H9 (cell line): ENCODE results near the gene RHBDD1. TPM values are rescaled to one million over a fixed set of nuclear protein-coding genes. Genes with fewer than 3 reads are reported as not detected.

Experiments
- DNase-seq: peaks from one replicate; pipeline ENCODE4 v3.0.0-alpha.2; 2017
- H2AFZ ChIP-seq: one replicate; pipeline ENCODE4 v1.6.1; 2013; ENCODE audit warnings: mild to moderate bottlenecking, low read length, control low read depth, moderate library complexity
- H2AK5ac ChIP-seq: 2 replicates; pipeline ENCODE4 v1.6.1; 2013; ENCODE audit warnings: low read length, control low read depth, mixed read lengths; ENCODE audit not compliant: insufficient read length
- H2BK120ac ChIP-seq: one replicate; pipeline ENCODE4 v1.6.1; 2013; ENCODE audit warnings: low read depth, mild to moderate bottlenecking, low read length, control low read depth, inconsistent platforms; ENCODE audit not compliant: poor library complexity, severe bottlenecking
- H2BK12ac ChIP-seq: 2 replicates; pipeline ENCODE4 v1.6.1; 2013; ENCODE audit warnings: low read length, control low read depth, mixed read lengths, low read depth; ENCODE audit not compliant: insufficient read length
- H2BK15ac ChIP-seq: 2 replicates; pipeline ENCODE4 v1.6.1; 2013; ENCODE audit warnings: low read depth, low read length, control low read depth
- H2BK20ac ChIP-seq: one replicate; pipeline ENCODE4 v1.6.1; 2013; ENCODE audit warnings: low read depth, mild to moderate bottlenecking, low read length, control low read depth, inconsistent platforms; ENCODE audit not compliant: poor library complexity, severe bottlenecking
- H2BK5ac ChIP-seq: 2 replicates; pipeline ENCODE4 v1.6.1; 2013; ENCODE audit warnings: low read length, control low read depth, mixed read lengths; ENCODE audit not compliant: insufficient read length
- H3K14ac ChIP-seq: 2 replicates; pipeline ENCODE4 v1.6.1; 2013; ENCODE audit warnings: low read length, control low read depth; ENCODE audit not compliant: insufficient read depth
- H3K18ac ChIP-seq: 2 replicates; pipeline ENCODE4 v1.6.1; 2013; ENCODE audit warnings: low read depth, mild to moderate bottlenecking, mixed read lengths, low read length, control low read depth; ENCODE audit not compliant: insufficient read length
- H3K23ac ChIP-seq: 2 replicates; pipeline ENCODE4 v1.6.1; 2013; ENCODE audit warnings: low read length, control low read depth, mixed read lengths, low read depth; ENCODE audit not compliant: insufficient read length
- H3K23me2 ChIP-seq: 2 replicates; pipeline ENCODE4 v1.6.1; 2013; ENCODE audit warnings: low read depth, mild to moderate bottlenecking, mixed read lengths, low read length, control low read depth; ENCODE audit not compliant: insufficient read length, poor library complexity, severe bottlenecking
- H3K27ac ChIP-seq: 2 replicates; pipeline ENCODE4 v1.5.1; 2013; ENCODE audit warnings: low read length, control low read depth, mixed read lengths, low read depth; ENCODE audit not compliant: insufficient read length
- H3K27me3 ChIP-seq: 2 replicates; pipeline ENCODE4 v1.6.1; 2013; ENCODE audit warnings: low read length, control low read depth, inconsistent platforms; ENCODE audit not compliant: insufficient read depth
- H3K4ac ChIP-seq: 2 replicates; pipeline ENCODE4 v1.6.1; 2013; ENCODE audit warnings: low read depth, mild to moderate bottlenecking, control low read depth, inconsistent platforms, low read length, moderate library complexity
- H3K4me1 ChIP-seq: 2 replicates; pipeline ENCODE4 v1.6.1; 2013; ENCODE audit warnings: low read length, control low read depth, inconsistent platforms; ENCODE audit not compliant: insufficient read depth
- H3K4me2 ChIP-seq: 2 replicates; pipeline ENCODE4 v1.6.1; 2013; ENCODE audit warnings: low read length, control low read depth, mixed read lengths; ENCODE audit not compliant: insufficient read length, insufficient read depth
- H3K56ac ChIP-seq: 2 replicates; pipeline ENCODE4 v1.6.1; 2013; ENCODE audit warnings: low read depth, mild to moderate bottlenecking, mixed read lengths, low read length, control low read depth; ENCODE audit not compliant: insufficient read length
- H3K79me1 ChIP-seq: 2 replicates; pipeline ENCODE4 v1.6.1; 2013; ENCODE audit warnings: low read depth, mild to moderate bottlenecking, moderate library complexity, low read length, control low read depth, inconsistent platforms; ENCODE audit not compliant: insufficient read depth, poor library complexity, severe bottlenecking
- H3K79me2 ChIP-seq: 2 replicates; pipeline ENCODE4 v1.6.1; 2013; ENCODE audit warnings: low read length, control low read depth, inconsistent platforms; ENCODE audit not compliant: insufficient read depth
- H3K9ac ChIP-seq: 2 replicates; pipeline ENCODE4 v1.6.1; 2013; ENCODE audit warnings: low read length, control low read depth, mixed read lengths; ENCODE audit not compliant: insufficient read length; ENCODE audit errors: extremely low read depth
- H3K9me3 ChIP-seq: one replicate; pipeline ENCODE4 v1.6.1; 2013; ENCODE audit warnings: low read depth, low read length, inconsistent platforms; ENCODE audit not compliant: control insufficient read depth
- H3T11ph ChIP-seq: one replicate; pipeline ENCODE4 v1.6.1; 2013; ENCODE audit warnings: mild to moderate bottlenecking, low read length, control low read depth, inconsistent platforms
- H4K20me1 ChIP-seq: one replicate; pipeline ENCODE4 v1.6.1; 2013; ENCODE audit not compliant: control insufficient read depth, insufficient read length, insufficient read depth
- H4K5ac ChIP-seq: 2 replicates; pipeline ENCODE4 v1.6.1; 2013; ENCODE audit warnings: low read depth, mild to moderate bottlenecking, mixed read lengths, low read length, control low read depth; ENCODE audit not compliant: insufficient read length
- H4K8ac ChIP-seq: replicated peaks from 2 replicates; pipeline ENCODE4 v1.6.1; 2013; ENCODE audit warnings: low read length, control low read depth, mixed read lengths, low read depth; ENCODE audit not compliant: insufficient read length
- H4K91ac ChIP-seq: 2 replicates; pipeline ENCODE4 v1.6.1; 2013; ENCODE audit warnings: low read depth, mild to moderate bottlenecking, moderate library complexity, mixed read lengths, low read length, control low read depth; ENCODE audit not compliant: insufficient read length
- H3K27ac Mint-ChIP-seq, 3 experiments: 2 replicates in 2 of 3; 3 replicates in 1 of 3; pipeline ENCODE4 v1.8.0; 2020 to 2021; ENCODE audit warnings: mixed read lengths in 3 of 3, mild to moderate bottlenecking in 1 of 3, moderate library complexity in 1 of 3
- H3K27me3 Mint-ChIP-seq: 2 replicates; pipeline ENCODE4 v1.8.0; 2021; ENCODE audit warnings: low read depth, mild to moderate bottlenecking, moderate library complexity, mixed read lengths
- H3K36me3 Mint-ChIP-seq, 3 experiments: 2 replicates in 2 of 3; 3 replicates in 1 of 3; pipeline ENCODE4 v1.8.0; 2020 to 2021; ENCODE audit warnings: low read depth in 3 of 3, mixed read lengths in 3 of 3; ENCODE audit not compliant: insufficient read depth in 1 of 3
- H3K4me1 Mint-ChIP-seq, 2 experiments: 2 replicates each; pipeline ENCODE4 v1.8.0; 2020; ENCODE audit warnings: mixed read lengths in 2 of 2
- H3K4me3 Mint-ChIP-seq, 2 experiments: 2 replicates in 1 of 2; 3 replicates in 1 of 2; pipeline ENCODE4 v1.8.0; 2020 to 2021; ENCODE audit warnings: mild to moderate bottlenecking in 2 of 2, mixed read lengths in 2 of 2, moderate library complexity in 1 of 2
- H3K9me3 Mint-ChIP-seq, 2 experiments: 2 replicates in 1 of 2; 3 replicates in 1 of 2; pipeline ENCODE4 v1.8.0; 2020; ENCODE audit warnings: mild to moderate bottlenecking in 2 of 2, mixed read lengths in 2 of 2, moderate library complexity in 1 of 2
- CTCF ChIP-seq: fragments of 200-600 bp; sonication (generic); conservative IDR thresholded peaks from 3 replicates; pipeline ENCODE4 v1.8.0; 2021; ENCODE audit warnings: antibody characterized with exemption, mild to moderate bottlenecking
- total RNA-seq: library from RNA; stranded (reverse); gene quantifications from 2 replicates; pipeline ENCODE4 v1.2.1, GENCODE V29; 2021

Gene RHBDD1
- total RNA-seq, 1 experiment from 2014 or later = 24.9 TPM

- no peak overlapping the region for H2AK5ac ChIP-seq
- H3K27me3 ChIP-seq = no peaks in the 10 kb centered on the region
- no peak overlapping the region for H4K5ac ChIP-seq
- Mint-ChIP-seq H3K27ac (no peak overlapping the region), H3K4me3 (no peak overlapping the region), H3K9me3 (peaks cover 0 to 3% of the 10 kb centered on the region in 2 experiments; a peak in 1 of 5 replicates), H3K4me1 (no peaks in the 10 kb centered on the region), H3K36me3 (peaks cover 0 to 5% (median 0%) of the 10 kb centered on the region in 3 experiments; a peak in 2 of 7 replicates), H3K27me3 (no peaks in the 10 kb centered on the region)
- no peaks in the 10 kb centered on the region for H3K9me3 ChIP-seq
- H3K4me2 ChIP-seq = no peak overlapping the region
- no peak overlapping the region for H2BK12ac ChIP-seq
- no peak for TF ChIP-seq CTCF
- no peak overlapping the region for H3K18ac ChIP-seq
- H2BK120ac ChIP-seq = no peak overlapping the region
- no peak overlapping the region for H3K27ac ChIP-seq
- no peak overlapping the region for H4K8ac ChIP-seq
- no peak overlapping the region for H2BK20ac ChIP-seq
- H2BK5ac ChIP-seq = no peak overlapping the region
- no peak overlapping the region for H3K23ac ChIP-seq
- no peak overlapping the region for H2AFZ ChIP-seq
- H3K56ac ChIP-seq = no peak overlapping the region
- no peak overlapping the region for H2BK15ac ChIP-seq
- no peak overlapping the region for H3K14ac ChIP-seq
- no peaks in the 10 kb centered on the region for H3K79me2 ChIP-seq
- no peak for DNase-seq
- H4K20me1 ChIP-seq = no peaks in the 10 kb centered on the region
- no peaks in the 10 kb centered on the region for H3K79me1 ChIP-seq
- no peak overlapping the region for H3T11ph ChIP-seq
- H3K9ac ChIP-seq = no peak overlapping the region
- H3K4me1 ChIP-seq = no peaks in the 10 kb centered on the region
- H3K23me2 ChIP-seq = no peaks in the 10 kb centered on the region
- no peak overlapping the region for H3K4ac ChIP-seq
- H4K91ac ChIP-seq = no peak overlapping the region
Observed at GRCh38 chr2:226884166-226884565, 48.3 kb downstream of the RHBDD1 start.
